ENCODE measurements around the gene TRAPPC14. TPM values are rescaled to one million over a fixed set of nuclear protein-coding genes. Genes with fewer than 3 reads are reported as not detected.

TRAPPC14 gene
- total and polyA plus RNA-seq, 2 experiments from 2014 or later: 5.8 to 7.0 TPM

DNA sequence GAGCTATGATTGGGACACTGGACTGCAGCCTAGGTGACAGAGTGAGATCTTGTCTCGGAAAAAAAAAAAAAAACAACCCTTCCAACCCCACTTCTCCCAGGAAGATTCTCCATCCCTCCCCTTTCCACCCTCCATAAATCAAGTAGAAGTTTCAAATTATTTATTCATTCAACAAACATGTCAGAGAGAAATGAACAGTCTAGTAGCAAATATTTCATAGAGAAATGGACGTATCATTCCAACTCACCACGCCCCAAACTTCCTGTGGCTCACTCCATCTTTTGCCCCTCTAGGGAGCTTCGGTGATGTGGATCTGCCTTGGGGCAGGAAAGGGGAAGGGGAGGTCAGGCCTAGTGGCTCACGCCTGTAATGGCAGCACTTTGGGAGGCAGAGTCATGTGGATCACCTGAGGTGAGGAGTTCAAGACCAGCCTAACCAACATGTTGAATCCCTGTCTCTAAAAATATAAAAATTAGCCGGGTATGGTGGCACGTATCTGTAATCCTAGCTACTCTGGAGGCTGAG is 638 bp upstream of the TRAPPC14 start:
- Histone ChIP-seq H3K9ac (peak overlapping the region; percentile 82), H3F3A (ENCODE audit: insufficient read depth) (no peaks in the 10 kb centered on the region), H3K79me2 (ENCODE audit: insufficient read depth) (peaks cover 17% of the 10 kb centered on the region; the same call in 1 of the 2 replicates), H2AFZ (peak overlapping the region; percentile 97), H3K9me2 (ENCODE audit: insufficient read depth) (no peaks in the 10 kb centered on the region), H3K27me3 (replicated peaks; ENCODE audit: insufficient read depth) (no peaks in the 10 kb centered on the region), H3K4me1 (ENCODE audit: insufficient read depth) (peaks cover 5% of the 10 kb centered on the region; the same call in 1 of the 2 replicates), H4K20me1 (ENCODE audit: insufficient read depth) (no peaks in the 10 kb centered on the region; the same call in 1 of the 2 replicates), H3K9me3 (ENCODE audit: low read depth) (no peaks in the 10 kb centered on the region), H3K4me3 (peak overlapping the region; percentile 97), H3K36me3 (ENCODE audit: low read depth) (no peaks in the 10 kb centered on the region; the same call in 1 of the 2 replicates), H3K27ac (peak overlapping the region; percentile 37; the same call in 1 of the 2 replicates), H3K4me2 (ENCODE audit: unreplicated experiment) (peak overlapping the region; percentile 79)
- WGBS, 2 experiments (ENCODE audit: low coverage in 1 of 2, low lambda C conversion rate in 2 of 2, missing lambda C conversion rate in 2 of 2): 55% methylated on average over 7 of the region's 7 CpGs
- in situ Hi-C loops (cut with MboI): no loop called here
- TF ChIP-seq EZH2phosphoT487 (IDR thresholded peaks at IDR 0.05; ENCODE audit: insufficient read depth, low read depth) (no peak), EZH2 (IDR thresholded peaks at IDR 0.05; ENCODE audit: insufficient read depth, poor library complexity, severe bottlenecking) (no peak)
- peak; percentile 15 for DNase-seq

DNA sequence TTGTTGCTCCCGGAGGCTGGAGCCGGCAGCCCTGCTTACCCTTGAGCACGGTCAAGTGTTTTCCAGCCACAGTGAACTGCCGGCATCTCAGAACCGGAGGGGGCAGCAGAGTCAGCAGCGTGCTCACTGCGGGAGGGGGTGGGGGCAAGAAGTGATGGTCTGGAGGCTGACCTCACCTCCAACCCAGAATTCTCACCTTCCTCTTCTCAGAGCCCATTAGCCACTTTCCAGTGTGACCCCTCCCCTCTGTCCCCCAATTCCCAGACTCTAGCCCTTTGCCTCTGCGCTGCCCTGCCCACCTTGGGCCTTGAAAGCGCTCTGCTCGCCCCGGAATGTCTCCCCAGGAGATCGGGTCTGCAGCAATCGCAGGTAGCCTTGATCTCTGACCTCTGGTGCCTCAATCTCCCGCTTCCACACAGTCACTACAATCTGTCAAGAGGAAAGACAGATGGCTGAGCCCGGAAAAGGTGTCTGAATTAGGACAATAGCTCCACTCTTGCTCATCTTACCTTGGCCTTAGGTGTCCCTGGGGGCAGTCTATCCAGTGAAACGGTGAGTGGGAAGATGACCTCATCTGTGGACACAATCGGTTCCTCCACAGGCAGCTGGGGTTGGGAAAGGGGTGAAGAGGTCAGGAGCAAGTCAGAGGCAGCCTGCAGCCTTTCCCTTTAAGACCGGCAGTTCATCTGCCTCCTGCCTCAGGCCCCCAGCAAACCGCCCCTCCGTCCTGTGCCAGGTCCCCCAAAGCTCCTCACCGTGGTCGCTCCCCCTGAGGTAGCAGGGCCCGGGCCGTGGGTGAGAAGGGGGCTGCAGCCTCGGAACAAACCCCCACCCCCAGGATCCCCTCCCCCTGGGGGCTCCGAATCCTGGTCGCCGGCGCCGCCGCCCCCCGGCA is 942 bp downstream of the TRAPPC14 start:
- H2AFZ ChIP-seq: no peak overlapping the region; the same call in 1 of the 2 replicates
- peak overlapping the region; percentile 82 for H3K9ac ChIP-seq
- peaks cover 17% of the 10 kb centered on the region; the same call in 1 of the 2 replicates for H3K79me2 ChIP-seq (ENCODE audit: insufficient read depth)
- no peaks in the 10 kb centered on the region for H3K9me3 ChIP-seq (ENCODE audit: low read depth)
- peak overlapping the region; percentile 97 for H3K4me3 ChIP-seq
- H3K9me2 ChIP-seq (ENCODE audit: insufficient read depth): no peaks in the 10 kb centered on the region
- no peaks in the 10 kb centered on the region; the same call in 1 of the 2 replicates for H3K36me3 ChIP-seq (ENCODE audit: low read depth)
- in situ Hi-C loops (cut with MboI): no loop called here
- WGBS, 2 experiments (ENCODE audit: low coverage in 1 of 2, low lambda C conversion rate in 2 of 2, missing lambda C conversion rate in 2 of 2): 28 to 47% methylated on average over 15 to 32 of the region's 32 CpGs
- H3F3A ChIP-seq (ENCODE audit: insufficient read depth): 0 out of 2 replicates have a peak, but pooled peaks cover 3% of the 10 kb centered on the region
- TF ChIP-seq EZH2phosphoT487 (IDR thresholded peaks at IDR 0.05; ENCODE audit: insufficient read depth, low read depth): no peak
- no peak for TF ChIP-seq EZH2 (IDR thresholded peaks at IDR 0.05; ENCODE audit: insufficient read depth, poor library complexity, severe bottlenecking)
- peak; percentile 74 for DNase-seq
- H3K27ac ChIP-seq: no peak overlapping the region
- no peaks in the 10 kb centered on the region; the same call in 1 of the 2 replicates for H4K20me1 ChIP-seq (ENCODE audit: insufficient read depth)
- peaks cover 5% of the 10 kb centered on the region; the same call in 1 of the 2 replicates for H3K4me1 ChIP-seq (ENCODE audit: insufficient read depth)
- peak overlapping the region; percentile 79 for H3K4me2 ChIP-seq (ENCODE audit: unreplicated experiment)
- no peaks in the 10 kb centered on the region for H3K27me3 ChIP-seq (replicated peaks; ENCODE audit: insufficient read depth)

DNA sequence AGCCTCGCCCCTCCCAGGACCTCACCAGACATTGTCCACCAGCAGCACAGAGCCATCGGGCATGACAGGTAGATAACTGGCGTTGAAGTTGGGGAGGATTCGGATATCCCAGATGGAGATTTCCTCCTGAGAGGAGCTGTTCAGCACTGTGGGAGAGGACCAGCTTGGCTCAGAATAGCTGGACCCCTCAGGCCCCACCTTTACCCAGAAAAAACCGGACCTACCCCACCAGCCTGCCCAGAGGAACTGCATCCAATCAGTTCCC is 1.5 kb downstream of the TRAPPC14 start:
- Histone ChIP-seq H2AFZ (no peak overlapping the region), H3K27me3 (replicated peaks; ENCODE audit: insufficient read depth) (no peaks in the 10 kb centered on the region), H3K27ac (no peak overlapping the region), H3K4me2 (ENCODE audit: unreplicated experiment) (peak overlapping the region; percentile 79), H4K20me1 (ENCODE audit: insufficient read depth) (no peaks in the 10 kb centered on the region; the same call in 1 of the 2 replicates), H3K4me3 (peak overlapping the region; percentile 97), H3F3A (ENCODE audit: insufficient read depth) (0 out of 2 replicates have a peak, but pooled peaks cover 6% of the 10 kb centered on the region), H3K9me3 (ENCODE audit: low read depth) (no peaks in the 10 kb centered on the region), H3K9ac (no peak overlapping the region; the same call in 1 of the 2 replicates), H3K9me2 (ENCODE audit: insufficient read depth) (no peaks in the 10 kb centered on the region), H3K36me3 (ENCODE audit: low read depth) (no peaks in the 10 kb centered on the region; the same call in 1 of the 2 replicates), H3K79me2 (ENCODE audit: insufficient read depth) (peaks cover 19% of the 10 kb centered on the region; the same call in 1 of the 2 replicates), H3K4me1 (ENCODE audit: insufficient read depth) (peaks cover 5% of the 10 kb centered on the region; the same call in 1 of the 2 replicates)
- WGBS, 2 experiments (ENCODE audit: low coverage in 1 of 2, low lambda C conversion rate in 2 of 2, missing lambda C conversion rate in 2 of 2): 91 to 97% methylated on average over 5 of the region's 5 CpGs
- in situ Hi-C loops (cut with MboI): no loop called here
- TF ChIP-seq EZH2 (IDR thresholded peaks at IDR 0.05; ENCODE audit: insufficient read depth, poor library complexity, severe bottlenecking) (no peak), EZH2phosphoT487 (IDR thresholded peaks at IDR 0.05; ENCODE audit: insufficient read depth, low read depth) (no peak)
- DNase-seq: no peak

DNA sequence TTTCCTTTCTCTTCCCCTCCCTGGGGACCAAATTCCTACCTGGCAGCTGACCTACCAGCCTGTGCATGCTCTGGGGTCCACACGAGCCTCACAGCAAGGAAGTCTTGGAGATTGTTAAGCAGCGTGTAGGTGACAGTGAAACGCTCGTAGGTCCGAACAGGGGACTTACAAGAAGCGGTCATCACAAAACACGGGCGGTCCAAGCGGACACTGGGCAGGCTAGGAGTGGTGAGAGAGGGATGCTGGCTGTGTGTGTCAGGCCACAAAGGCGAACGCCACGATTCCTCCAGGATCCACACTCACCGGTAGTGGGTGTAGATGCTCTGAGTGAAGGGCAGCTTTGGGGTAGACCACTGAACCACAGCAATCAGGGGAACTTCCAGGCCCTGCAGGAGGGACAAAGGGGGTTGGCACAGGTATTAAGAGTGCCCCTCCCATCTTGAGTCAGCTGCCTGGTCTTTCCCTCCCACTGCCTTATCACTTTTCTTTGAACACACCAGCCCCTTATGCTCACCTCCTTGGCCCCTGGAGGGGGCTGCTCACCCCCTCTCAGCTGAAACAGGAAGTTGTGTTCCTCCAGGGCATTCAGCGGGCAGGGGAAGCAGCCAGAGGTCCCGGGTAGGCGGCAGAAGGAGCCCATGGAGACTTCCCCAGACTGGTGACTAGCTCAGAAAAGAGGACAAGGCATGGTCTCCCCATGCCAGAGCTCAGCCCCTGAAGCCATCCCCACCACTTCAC is 2.0 kb downstream of the TRAPPC14 start:
- 86% methylated on average over 16 of the region's 16 CpGs for WGBS, 2 experiments (ENCODE audit: low coverage in 1 of 2, low lambda C conversion rate in 2 of 2, missing lambda C conversion rate in 2 of 2)
- no peaks in the 10 kb centered on the region; the same call in 1 of the 2 replicates for H4K20me1 ChIP-seq (ENCODE audit: insufficient read depth)
- no peak overlapping the region for H3K4me3 ChIP-seq
- no peaks in the 10 kb centered on the region; the same call in 1 of the 2 replicates for H3K36me3 ChIP-seq (ENCODE audit: low read depth)
- no peak overlapping the region for H3K27ac ChIP-seq
- TF ChIP-seq EZH2phosphoT487 (IDR thresholded peaks at IDR 0.05; ENCODE audit: insufficient read depth, low read depth): no peak
- no peak for TF ChIP-seq EZH2 (IDR thresholded peaks at IDR 0.05; ENCODE audit: insufficient read depth, poor library complexity, severe bottlenecking)
- peaks cover 5% of the 10 kb centered on the region; the same call in 1 of the 2 replicates for H3K4me1 ChIP-seq (ENCODE audit: insufficient read depth)
- no peak for DNase-seq
- H3K9me3 ChIP-seq (ENCODE audit: low read depth): no peaks in the 10 kb centered on the region
- no peak overlapping the region for H3K4me2 ChIP-seq (ENCODE audit: unreplicated experiment)
- H2AFZ ChIP-seq: no peak overlapping the region
- H3K9me2 ChIP-seq (ENCODE audit: insufficient read depth): no peaks in the 10 kb centered on the region
- in situ Hi-C loops (cut with MboI): no loop called here
- 0 out of 2 replicates have a peak, but pooled peaks cover 6% of the 10 kb centered on the region for H3F3A ChIP-seq (ENCODE audit: insufficient read depth)
- no peak overlapping the region; the same call in 1 of the 2 replicates for H3K9ac ChIP-seq
- H3K79me2 ChIP-seq (ENCODE audit: insufficient read depth): peaks cover 23% of the 10 kb centered on the region; the same call in 1 of the 2 replicates
- H3K27me3 ChIP-seq (replicated peaks; ENCODE audit: insufficient read depth): no peaks in the 10 kb centered on the region

All from GM23248 (cell line).